Measurements from ENCODE around the gene VPS54.

GRCh38 chr2:63876311-63876710 is 142.9 kb downstream of the VPS54 start:
- no peak for TF ChIP-seq CTCF (IDR thresholded peaks at IDR 0.05)
- TF ChIP-seq ZBTB33 (IDR thresholded peaks at IDR 0.05; ENCODE audit: borderline replicate concordance, low read depth) = no peak
- no peak for TF ChIP-seq RFX5 (IDR thresholded peaks at IDR 0.05; ENCODE audit: low read length)
- no peak for TF ChIP-seq EP300 (IDR thresholded peaks at IDR 0.05; ENCODE audit: borderline replicate concordance in 1 of 2, low read depth in 1 of 2, low read length in 1 of 2)
- TF ChIP-seq RXRA (IDR thresholded peaks at IDR 0.05; ENCODE audit: borderline replicate concordance, low read depth) = no peak
- no peak for TF ChIP-seq RCOR1 (IDR thresholded peaks at IDR 0.05; ENCODE audit: low read length)
- no peak for TF ChIP-seq NRF1 (IDR thresholded peaks at IDR 0.05; ENCODE audit: low read depth, low read length)
- TF ChIP-seq REST (IDR thresholded peaks at IDR 0.05; ENCODE audit: low read depth, low read length) = no peak
- TF ChIP-seq TAF1 (IDR thresholded peaks at IDR 0.05; ENCODE audit: borderline replicate concordance, low read depth, low read length) = no peak
- TF ChIP-seq JUND (IDR thresholded peaks at IDR 0.05) = no peak
- TF ChIP-seq FOXJ3 (CRISPR knock-in tag; IDR thresholded peaks at IDR 0.05) = no peak
- TF ChIP-seq POLR2AphosphoS5 (IDR thresholded peaks at IDR 0.05; ENCODE audit: low read depth, low read length) = no peak
- no peak for TF ChIP-seq RAD21 (IDR thresholded peaks at IDR 0.05; ENCODE audit: low read length)
